ENCODE measurements around the gene WDHD1. TPM values are rescaled to one million over a fixed set of nuclear protein-coding genes. Genes with fewer than 3 reads are reported as not detected.
"Not testable (repeated sequence)": the region's sequence is repeated elsewhere in the genome, so short reads cannot be mapped to it uniquely, and the experiment has no call there.

Gene WDHD1
- total RNA-seq, 1 donor, result 14.2 TPM

DNA sequence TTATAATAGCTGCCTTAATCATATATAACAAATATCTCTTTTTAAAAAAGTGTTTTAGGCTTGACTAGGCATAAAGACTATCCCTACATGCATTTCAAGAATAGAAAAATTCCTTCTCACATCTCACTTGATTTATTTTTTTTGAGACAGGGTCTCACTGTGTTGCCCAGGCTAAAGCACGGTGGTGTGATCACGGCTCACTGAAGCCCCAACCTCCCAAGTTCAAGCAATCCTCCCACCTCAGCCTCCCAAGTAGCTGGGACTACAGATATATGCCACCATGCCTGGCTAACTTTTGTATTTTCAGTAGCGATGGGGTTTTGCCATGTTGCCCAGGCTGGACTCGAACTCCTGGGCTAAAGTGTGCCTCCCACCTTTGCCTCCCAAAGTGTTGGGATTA is 59.4 kb downstream of the WDHD1 start:
- no peak overlapping the region for H3K4me3 ChIP-seq (ENCODE audit: low read depth, low read length)
- TF ChIP-seq, protein P1, sequence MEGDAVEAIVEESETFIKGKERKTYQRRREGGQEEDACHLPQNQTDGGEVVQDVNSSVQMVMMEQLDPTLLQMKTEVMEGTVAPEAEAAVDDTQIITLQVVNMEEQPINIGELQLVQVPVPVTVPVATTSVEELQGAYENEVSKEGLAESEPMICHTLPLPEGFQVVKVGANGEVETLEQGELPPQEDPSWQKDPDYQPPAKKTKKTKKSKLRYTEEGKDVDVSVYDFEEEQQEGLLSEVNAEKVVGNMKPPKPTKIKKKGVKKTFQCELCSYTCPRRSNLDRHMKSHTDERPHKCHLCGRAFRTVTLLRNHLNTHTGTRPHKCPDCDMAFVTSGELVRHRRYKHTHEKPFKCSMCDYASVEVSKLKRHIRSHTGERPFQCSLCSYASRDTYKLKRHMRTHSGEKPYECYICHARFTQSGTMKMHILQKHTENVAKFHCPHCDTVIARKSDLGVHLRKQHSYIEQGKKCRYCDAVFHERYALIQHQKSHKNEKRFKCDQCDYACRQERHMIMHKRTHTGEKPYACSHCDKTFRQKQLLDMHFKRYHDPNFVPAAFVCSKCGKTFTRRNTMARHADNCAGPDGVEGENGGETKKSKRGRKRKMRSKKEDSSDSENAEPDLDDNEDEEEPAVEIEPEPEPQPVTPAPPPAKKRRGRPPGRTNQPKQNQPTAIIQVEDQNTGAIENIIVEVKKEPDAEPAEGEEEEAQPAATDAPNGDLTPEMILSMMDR (IDR thresholded peaks at IDR 0.05; ENCODE audit: insufficient read depth, low read depth, low read length), result no peak
- no peak for DNase-seq (ENCODE audit: low read depth)

- TF ChIP-seq, protein P1 (IDR thresholded peaks at IDR 0.05; ENCODE audit: insufficient read depth, low read depth, low read length), result no peak
- DNase-seq (ENCODE audit: low read depth), result no peak
- no peak overlapping the region for H3K4me3 ChIP-seq (ENCODE audit: low read depth, low read length)
Measured at GRCh38 chr14:54955143-54955542, 71.8 kb downstream of the WDHD1 start.

GRCh38 chr14:54953609-54954008 is 73.3 kb downstream of the WDHD1 start:
- H3K4me3 ChIP-seq (ENCODE audit: low read depth, low read length); DNase-seq (ENCODE audit: low read depth): not testable (repeated sequence)

- not testable (repeated sequence) for DNase-seq (ENCODE audit: low read depth); H3K4me3 ChIP-seq (ENCODE audit: low read depth, low read length)
Measured at GRCh38 chr14:54952803-54953202, 74.1 kb downstream of the WDHD1 start.

DNA sequence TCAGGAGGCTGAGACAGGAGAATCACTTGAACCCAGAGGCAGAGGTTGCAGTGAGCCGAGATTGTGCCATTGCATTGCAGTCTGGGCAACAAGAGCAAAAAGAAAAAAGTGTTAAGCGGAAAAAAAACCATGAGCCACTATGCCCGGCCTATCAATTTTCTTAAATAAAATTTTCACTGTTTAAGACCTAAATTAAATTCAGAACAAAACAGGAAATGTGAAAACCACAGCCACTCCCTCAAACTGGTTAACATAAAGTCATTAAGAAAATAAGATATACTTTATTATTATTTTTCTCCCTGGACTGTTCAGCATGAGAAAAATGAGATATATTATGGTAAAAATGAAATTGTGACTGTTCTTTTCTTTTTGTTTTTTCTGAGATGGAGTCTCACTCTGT is 79.7 kb downstream of the WDHD1 start:
- no peak overlapping the region for H3K4me3 ChIP-seq (ENCODE audit: low read depth, low read length)
- no peak for DNase-seq (ENCODE audit: low read depth)
- TF ChIP-seq, protein P1 (IDR thresholded peaks at IDR 0.05; ENCODE audit: insufficient read depth, low read depth, low read length), result no peak

GRCh38 chr14:54946500-54946899 is 80.4 kb downstream of the WDHD1 start:
- TF ChIP-seq, protein P1 (IDR thresholded peaks at IDR 0.05; ENCODE audit: insufficient read depth, low read depth, low read length), result no peak
- DNase-seq (ENCODE audit: low read depth), result no peak
- H3K4me3 ChIP-seq (ENCODE audit: low read depth, low read length), result no peak overlapping the region

- TF ChIP-seq, protein P1 (IDR thresholded peaks at IDR 0.05; ENCODE audit: insufficient read depth, low read depth, low read length), result no peak
- no peak for DNase-seq (ENCODE audit: low read depth)
- no peak overlapping the region for H3K4me3 ChIP-seq (ENCODE audit: low read depth, low read length)
Measured at GRCh38 chr14:54944737-54945391, 82.0 kb downstream of the WDHD1 start.

DNA sequence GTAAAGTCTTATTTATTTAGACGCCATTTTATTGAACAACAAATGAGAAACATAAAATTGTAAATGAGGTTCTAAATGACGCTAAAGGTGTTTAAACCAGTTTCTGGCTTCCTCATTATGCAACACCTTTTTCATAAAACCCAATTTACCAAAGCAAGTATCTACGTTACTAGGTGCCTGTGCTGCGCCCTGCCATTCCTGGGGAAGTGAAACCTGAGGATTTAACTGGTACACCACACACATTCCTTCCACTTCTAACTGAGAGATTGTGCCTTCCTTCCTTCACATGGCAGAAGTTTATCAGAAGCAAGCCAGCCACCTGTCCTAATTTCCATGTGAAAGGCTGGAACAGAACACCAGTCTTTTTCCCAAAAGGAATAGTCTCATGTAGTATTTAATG is 84.0 kb downstream of the WDHD1 start:
- TF ChIP-seq, protein P1 (IDR thresholded peaks at IDR 0.05; ENCODE audit: insufficient read depth, low read depth, low read length), result no peak
- H3K4me3 ChIP-seq (ENCODE audit: low read depth, low read length), result no peak overlapping the region
- no peak for DNase-seq (ENCODE audit: low read depth)

Data from fibroblast of villous mesenchyme (primary cell).